ENCODE data around the gene PIP5K1B. TPM values are rescaled to one million over a fixed set of nuclear protein-coding genes. Genes with fewer than 3 reads are reported as not detected.
A peak's percentile ranks its signal among the peaks of the same experiment; 100 is the strongest.
"Not testable (repeated sequence)": the region's sequence is repeated elsewhere in the genome, so short reads cannot be mapped to it uniquely, and the experiment has no call there.

Gene PIP5K1B
- polyA plus RNA-seq, 12 donors, result 0.85 to 5.9 (median 1.4) TPM; not detected in 1

DNA sequence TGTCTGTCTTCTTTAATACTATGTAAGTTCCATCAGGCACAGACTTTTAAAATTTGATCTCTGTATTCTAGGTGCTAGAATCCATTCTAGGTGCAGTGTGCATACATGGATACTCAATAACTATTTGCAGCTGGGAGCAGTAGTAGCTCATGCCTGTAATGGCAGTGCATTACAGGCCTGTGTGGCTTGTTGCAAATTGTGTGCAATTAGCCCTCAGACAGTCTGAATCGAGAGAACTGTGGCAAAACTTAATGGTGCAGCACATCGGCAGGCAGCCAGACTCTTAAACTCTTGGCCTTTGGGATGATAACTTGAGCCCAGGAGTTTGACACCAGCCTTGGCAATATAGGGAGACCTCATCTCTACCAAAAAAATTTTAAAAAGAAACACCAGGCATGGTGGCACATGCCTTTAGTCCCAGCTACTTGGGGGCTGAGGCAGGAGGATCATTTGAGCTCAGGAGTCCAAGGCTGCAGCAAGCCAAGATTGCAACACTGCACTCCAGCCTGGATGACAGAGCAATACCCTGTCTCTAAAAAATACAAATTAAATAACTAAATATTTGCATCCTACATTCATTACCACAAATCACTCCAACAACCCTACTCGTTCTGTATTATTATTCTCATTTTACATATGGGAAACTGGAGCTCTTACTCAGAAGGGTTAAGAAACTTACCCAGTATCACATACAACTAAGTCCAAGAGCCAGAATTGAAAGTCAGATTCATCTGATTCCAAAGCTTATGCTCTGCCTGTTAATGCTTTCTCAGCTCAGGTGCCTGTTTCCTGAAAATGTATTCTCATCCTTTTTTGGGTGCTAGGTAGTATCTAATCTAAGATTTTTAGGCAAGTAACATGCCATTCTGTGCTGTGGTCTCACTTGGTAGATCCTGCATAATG is 278.7 kb downstream of the PIP5K1B start:
- DNase-seq, result no peak

DNA sequence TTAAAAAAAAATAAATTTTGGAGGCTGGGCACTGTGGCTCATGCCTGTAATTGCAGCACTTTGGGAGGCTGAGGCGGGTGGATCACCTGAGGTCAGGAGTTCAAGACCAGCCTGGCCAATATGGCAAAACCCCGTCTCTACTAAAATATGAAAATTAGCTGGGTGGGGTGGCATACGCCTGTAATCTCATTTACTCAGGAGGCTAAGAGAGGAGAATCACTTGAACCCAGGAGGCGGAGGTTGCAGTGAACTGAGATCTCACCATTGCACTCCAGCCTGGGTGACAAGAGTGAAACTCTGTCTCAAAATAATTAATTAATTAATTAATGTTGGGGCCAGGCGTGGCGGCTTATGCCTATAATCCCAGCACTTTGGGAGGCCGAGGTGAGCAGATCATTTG is 281.9 kb downstream of the PIP5K1B start:
- DNase-seq, result not testable (repeated sequence)

DNA sequence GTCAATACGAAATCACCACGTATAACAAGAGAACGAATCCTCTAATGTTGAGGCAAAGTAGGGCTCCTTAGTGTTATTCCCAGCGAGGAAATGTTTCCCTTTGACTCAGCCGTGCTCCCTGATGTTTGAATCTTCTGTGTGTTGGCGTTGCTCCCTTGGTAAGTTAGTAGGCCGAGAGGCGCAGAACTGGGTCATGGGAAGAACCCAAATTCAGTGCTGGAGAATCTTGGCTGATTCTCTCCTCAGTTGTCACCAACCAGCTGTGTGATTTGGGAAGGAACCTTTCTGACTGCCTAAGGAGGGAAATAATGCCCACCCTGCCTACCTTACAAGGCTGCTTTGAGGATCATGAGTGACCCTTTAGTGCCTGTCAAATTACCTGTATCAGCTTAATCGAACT is 286.4 kb downstream of the PIP5K1B start:
- DNase-seq, result no peak

DNA sequence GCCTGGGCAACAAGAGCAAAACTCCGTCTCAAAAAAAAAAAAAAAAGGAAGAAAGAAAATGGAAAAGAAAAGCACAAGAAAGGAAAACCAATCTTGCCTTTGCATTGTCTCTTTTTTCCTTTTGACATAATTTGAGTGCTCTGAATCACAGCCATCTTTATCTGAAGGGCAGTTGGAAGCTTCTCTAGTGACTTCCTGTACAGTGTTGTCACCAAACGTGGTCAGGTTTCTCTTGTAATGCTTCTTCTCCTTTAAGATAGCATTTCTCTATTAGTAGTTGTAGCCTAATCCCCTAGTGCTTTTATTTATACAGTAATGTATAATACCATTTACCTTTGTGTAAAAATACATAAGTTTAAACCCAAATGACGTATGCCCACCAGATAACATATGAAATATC is 290.7 kb downstream of the PIP5K1B start:
- DNase-seq, result no peak

DNA sequence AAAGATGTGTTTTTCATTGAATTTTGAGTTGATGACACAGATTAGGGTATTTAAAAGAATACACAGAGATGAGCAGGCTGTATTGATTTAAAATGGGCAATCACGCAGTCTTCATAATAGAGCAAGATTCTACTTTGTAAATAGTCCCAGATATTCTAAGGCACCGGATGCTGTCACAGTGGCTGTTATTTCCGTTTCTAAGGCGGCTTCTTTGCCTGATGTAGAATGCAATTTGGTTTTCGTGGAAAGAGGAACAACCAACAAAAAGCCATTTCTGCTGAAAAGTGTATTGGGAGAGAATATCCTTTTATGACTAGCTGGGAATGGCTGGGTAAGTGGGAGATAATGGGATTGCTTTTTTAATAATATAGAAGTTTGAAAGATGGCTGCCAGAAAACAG is 291.4 kb downstream of the PIP5K1B start:
- no peak for DNase-seq

DNA sequence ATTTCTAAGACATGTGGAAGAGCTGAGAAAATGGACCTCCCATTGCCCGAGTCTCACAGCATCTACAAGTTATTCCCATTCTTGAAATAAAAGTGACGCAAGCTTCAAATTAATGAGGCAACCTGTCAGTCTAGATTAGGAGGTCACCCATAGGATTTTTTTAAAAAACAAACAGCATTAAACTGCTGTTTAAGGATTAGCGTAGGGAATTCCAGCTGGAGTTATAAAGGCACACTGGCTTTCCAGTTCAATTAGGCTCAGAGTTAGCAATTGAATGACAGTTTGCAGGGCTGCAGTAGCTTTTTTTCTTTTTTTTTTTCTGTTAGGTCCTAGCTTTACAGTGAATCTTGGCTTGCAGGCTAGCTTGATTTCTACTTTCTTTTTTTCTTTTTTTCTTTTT is 292.6 kb downstream of the PIP5K1B start:
- DNase-seq, result no peak

DNA sequence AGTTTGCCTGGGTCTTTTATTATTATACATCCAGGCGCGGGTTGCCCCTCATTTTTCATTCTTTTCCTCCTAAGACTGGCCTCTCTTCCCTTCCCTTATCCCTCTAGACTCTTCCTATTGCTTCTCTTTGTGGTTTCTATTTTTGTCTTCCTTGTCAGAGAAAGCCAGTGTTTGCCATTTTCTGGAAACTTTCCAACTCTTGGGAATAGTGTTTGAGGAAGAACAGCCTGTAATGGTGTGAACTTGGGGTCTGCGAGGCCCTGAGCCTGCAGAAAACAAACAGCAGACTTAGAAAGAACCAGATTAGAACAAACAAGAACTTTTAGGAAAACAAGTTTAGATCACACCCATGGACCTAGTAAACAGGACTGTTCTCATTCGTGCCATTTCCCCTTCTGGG is 293.3 kb downstream of the PIP5K1B start:
- DNase-seq, result no peak

DNA sequence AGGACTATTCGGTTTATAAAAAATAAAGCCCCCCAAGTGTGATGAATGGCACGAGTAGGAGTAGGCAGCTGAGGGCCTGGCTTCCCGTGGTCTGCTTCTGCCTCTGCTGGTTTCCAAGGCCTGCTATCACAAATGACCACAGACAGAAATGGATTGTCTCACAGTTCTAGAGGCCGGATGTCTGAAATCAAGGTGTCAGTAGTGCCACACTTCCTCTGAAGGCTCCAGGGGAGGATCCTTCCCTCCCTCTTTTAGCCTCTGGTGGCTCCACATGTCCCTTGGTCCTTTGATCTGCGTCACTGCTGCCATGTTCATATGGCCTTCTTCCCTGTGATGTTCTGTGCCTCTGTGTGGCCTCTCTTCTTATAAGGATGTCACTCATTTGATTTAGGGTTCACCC is 293.8 kb downstream of the PIP5K1B start:
- DNase-seq, result no peak

DNA sequence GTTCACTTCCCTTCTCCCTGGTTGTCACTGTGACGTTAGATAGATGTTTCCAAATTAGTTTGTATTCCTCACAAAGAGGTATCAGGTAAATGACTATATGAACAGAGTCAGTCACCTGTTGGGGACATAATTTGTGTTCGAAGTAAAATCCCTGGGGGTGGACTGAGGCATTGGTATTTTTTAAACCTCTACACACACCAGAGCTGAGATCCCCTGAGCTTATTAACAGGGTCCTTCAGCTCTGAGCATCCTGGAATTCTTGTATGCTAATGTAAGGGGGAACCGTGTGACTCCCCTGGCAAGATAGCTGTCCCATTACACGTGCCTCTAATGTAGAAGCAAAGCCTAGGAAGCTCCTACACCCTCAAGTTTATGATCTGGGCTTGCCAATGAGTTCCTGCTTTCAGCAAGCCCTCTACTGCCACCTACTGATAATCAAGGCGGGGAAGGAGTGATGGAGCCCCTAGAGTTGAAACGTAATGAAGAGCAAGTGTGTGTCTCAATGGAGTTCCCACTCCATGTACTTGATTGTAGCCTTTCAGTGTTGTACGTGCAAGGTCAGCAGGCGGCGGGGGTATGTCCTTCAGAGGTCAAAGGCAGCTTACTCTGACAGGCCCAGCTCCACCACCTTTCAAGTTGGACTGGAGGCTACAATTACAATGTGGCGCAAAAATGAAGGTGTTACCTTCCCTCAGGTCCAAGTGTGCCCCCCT is 294.5 kb downstream of the PIP5K1B start:
- DNase-seq, result peak; percentile 64

DNA sequence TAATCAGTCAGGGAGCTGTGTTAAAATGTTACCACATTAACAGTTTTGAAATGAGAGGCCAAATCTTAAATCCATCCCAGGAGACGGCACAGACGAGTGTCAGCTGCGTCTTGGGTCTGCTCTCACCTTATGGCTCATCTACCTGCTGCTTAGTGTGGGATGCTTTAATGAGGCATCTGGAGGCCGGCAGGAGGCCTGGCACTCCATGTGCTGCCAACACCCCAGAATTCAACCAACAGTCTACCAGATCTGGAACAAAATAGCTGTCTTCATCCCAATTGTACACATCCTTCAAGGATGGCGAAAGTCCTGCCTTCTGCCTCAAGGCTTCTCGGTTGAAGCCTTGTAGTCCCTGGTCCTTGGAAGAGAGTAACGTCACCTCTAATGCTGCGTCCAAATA is 296.9 kb downstream of the PIP5K1B start:
- no peak for DNase-seq

DNA sequence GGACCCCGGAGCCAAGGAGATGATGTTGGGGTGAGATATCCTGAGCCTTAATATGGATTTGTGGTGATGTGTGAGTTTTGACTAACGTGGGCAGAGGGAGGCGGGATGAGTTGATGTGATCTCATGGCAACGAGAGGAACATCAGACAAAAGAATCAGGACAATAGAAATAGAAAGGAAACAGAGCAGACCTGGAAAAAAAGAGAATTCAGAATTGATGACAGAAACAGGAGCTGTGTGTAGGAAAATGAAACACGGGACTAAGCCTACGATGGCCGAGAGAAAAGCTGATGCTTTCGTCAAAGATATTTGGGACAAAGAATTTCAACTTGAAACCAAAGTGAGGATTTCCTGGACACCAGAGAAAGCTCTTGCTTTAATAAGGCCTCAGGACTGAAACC is 298.0 kb downstream of the PIP5K1B start:
- no peak for DNase-seq

DNA sequence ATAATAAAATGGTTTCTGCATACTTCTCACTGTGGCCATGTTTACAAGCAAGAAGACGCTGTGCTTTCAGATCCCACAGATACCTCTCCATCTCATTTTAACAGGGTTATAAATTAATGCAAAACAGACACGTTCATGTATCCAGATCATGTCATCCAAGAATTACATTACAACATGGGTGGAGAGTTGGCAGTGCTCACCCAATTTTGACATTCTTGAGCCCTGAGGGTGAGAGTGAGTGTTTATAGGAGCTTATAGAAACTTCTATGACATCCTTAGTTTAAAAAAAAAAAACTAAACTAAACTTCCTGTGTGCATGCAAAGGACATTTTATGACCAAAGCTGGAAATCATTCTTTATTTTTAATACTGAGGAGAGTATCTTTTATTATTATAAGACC is 299.8 kb downstream of the PIP5K1B start:
- DNase-seq, result no peak

DNA sequence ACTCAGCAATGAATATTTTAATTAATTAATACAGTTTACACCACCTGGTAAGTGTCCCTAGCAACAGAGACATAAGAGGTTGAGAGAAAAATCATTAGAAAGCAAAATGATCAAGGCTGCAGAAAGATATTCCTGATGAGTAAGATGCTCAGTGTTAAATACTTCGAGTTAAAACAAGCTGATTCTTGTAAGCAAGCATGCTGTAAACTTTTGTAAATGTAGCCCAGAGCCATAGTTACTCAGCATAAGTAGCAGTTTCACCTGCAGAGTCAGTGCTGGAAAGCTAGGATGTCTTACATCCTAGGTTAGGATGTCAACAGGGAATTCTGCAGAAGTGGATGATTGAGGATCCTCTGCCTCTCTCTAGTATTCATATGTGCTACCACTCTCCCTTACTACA is 304.7 kb downstream of the PIP5K1B start:
- DNase-seq, result no peak

DNA sequence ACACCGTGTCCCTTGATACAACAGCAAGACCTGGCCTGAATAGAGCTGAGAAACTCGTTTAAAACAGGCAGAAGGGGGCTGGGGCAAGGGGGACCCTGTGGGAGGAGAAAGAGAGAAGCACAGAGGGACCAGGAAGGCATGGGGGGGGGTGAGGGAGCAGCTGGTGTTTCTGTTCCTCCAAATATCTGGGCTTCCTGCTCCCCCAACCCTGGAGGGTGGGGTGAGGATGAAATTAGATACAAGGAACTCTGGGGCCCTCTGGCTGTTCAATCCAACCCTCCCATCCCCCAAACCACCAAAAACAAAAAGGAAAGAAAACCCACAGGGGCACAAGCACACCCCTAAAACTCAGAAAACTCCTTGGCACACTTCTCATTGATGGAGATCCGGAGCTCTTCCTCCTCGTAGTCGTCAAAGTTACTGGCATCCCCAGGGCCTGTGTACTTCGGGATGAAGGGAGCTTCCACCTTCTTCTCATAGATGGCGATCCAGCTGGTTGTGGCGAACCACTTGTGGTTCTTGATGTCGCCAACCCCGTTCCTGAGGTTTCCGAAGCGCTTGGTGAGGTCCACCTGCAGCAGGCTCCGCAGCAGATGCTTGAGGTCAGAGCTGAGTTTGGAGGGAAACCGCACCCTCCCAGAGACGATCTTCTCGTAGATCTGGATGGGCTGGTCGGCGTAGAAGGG is 307.8 kb downstream of the PIP5K1B start:
- DNase-seq, result no peak

DNA sequence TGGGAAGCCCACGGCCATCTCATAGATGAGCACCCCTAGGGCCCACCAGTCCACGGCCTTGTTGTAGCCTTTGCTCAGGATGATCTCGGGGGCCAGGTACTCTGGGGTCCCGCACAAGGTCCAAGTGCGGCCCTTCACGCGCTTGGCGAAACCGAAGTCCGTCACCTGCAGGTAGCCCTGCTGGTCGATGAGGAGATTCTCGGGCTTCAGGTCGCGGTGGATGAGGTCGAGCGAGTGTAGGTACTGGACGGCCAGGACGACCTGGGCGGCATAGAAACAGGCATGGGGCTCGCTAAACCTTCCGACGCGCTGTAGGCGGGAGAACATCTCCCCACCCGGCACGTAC is 308.3 kb downstream of the PIP5K1B start:
- DNase-seq, result no peak

DNA sequence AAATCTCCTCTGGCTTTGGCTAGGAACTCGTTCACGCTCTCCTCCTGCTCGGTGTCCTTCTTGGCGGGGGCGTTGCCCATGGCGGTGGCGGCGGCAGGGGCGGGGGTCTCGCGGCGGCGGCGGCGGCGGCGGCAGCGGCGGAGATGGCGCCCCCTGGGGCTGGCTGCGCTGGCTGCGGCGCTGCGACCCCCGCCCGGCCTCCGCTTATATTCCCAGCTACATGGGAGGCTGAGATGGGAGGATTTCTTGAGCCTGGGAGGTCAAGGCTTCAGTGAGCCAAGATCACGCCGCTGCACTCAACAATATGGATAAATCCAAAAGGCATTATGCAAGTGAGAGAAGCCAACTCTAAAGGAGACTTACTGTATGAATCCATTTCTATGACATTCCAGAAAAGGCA is 309.0 kb downstream of the PIP5K1B start, which contains the start of gene PRKACG:
Gene PRKACG (minus strand): TSS at position 101 of the 400 bp plus-strand sequence. CDS start 21 bp downstream, at position 80.
- no peak for DNase-seq

DNA sequence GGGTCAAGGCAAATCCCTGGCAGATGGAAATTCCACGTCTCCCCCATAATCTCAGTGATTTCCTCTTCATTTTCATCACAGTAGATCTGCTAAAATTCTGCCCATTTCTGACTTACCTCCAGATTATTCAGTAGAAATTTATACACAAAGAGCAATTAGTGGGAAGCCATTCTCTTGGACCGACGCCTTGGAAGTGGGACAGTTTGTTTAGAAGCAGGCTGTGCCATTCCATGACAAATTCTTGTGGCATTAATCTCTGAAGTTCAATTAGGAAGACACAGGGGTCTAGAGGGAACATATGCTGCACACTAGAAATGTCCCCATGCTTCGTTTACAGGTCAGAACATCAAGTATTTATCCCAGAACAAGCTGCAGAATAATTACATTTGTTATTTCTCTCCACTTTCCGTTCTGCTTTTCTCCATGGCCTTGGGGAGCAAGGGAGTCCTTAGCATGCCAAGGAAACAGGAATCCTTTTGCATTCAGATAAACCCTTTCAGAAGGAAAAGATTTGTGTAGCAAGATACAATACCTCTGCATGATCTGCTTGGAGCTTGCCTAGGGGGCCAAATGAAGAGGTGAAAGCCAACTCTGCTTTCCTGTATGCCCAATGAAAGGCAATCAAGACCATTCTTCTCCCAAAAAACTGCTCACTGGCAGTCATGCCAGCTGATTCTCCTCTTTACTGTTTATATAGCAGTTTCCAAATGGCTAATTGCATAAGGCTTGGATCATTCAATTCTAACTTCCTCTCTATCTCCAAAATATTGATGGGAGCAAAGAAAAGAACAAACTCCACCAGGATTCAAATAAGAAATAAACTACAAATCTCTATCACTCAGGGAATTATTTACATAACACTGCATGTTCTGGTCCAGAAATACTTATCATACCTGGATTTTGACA is 311.4 kb downstream of the PIP5K1B start:
- no peak for DNase-seq

DNA sequence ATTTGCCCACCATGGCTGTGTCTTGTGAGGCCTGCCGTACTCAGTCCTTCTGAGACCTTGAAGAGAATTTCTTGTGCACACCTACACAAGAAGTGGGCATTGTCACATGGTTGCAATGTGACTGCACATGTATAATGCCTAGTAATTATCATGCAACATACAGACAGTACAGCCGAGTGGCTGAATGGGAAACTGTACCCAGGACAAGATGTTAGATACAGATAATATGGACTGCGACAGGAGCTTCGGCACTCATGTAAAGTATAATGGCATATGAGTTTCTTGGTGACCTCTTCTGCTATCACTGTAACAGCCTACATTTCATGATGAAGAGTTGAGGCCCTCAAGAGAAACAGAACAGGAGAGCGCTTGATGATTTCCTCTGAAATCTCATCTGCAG is 313.7 kb downstream of the PIP5K1B start:
- no peak for DNase-seq

DNA sequence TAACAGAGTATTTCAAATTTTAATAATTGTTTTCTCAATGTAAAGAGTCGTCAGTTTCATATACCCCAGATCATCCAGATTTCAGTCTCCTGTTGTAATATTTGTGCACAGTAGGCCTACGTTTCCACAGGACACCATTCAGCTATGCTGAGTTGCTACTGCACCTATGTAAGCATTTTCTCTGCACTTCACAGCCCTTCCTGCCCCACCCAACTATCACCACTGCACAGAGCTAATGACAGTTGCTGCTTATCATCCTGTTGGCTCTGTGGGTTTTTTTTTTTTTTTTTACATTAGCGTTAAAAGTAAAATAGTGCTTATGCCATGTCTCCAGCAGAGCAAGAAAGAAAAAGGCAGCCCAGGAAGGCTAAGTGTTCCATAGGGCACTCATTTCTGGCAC is 314.8 kb downstream of the PIP5K1B start:
- no peak for DNase-seq

DNA sequence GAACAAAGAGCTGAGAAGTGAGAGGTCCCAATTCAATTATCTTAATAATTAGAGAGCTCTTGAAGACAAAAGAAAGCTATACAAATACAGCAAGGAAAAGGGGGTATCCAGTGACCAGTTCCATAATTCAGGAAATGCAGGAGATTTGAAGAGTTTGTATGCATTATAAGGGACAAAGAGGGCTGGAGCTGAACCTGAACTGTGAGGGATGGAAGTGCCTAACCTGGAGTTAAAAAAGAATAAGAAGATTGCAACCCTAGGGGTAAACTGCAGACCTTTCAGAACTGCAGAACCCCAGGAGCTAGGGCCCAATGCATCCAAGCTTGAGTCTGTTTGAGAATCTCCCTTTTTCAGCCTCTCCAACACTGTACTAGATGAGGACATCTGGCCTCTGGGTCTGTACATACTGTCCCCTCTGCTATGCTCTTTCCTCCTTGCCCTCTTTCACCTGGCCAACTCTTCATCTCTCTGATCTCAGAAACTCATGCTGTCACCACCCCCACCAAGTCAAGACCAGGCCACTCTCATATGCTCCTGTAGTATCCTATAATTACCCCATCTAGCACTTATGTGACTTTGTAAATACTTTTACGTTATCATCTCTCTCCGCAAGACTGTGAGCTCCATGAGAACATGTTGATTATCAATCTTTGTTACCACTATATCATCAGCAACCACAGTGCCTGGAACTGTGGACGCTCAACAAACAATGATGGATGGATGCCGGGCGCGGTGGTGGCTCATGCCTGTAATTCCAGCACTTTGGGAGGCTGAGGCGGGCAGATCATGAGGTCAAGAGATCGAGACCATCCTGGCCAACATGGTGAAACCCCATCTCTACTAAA is 315.5 kb downstream of the PIP5K1B start:
- no peak for DNase-seq

DNA sequence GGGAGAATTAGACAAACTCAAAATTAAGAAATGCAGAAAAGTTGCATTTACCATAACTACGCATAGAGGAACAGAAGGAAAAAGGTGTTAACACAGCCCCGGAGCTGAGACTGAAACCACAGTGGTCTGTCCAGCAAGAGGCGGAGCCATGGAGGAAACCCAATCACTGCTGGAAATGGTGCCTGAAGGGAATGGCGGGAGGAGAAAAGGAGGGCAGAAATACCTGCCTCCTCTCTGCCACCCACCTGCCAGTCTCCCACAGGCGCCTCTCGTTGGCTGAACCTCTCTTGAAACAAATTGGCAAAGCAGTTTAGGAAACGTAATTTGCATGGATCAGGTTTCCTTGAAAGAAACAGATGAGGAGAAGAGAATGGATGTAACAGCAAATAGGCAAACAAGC is 318.6 kb downstream of the PIP5K1B start:
- DNase-seq, result no peak
